ENCODE results near the gene LRRC9. TPM values are rescaled to one million over a fixed set of nuclear protein-coding genes. Genes with fewer than 3 reads are reported as not detected.

The LRRC9 gene
- total RNA-seq, 1 donor from 2014 or later = not detected

- intact Hi-C loops (cut with micrococcal nuclease) = no loop called here
Measured at GRCh38 chr14:60102389-60102788, 182.4 kb downstream of the LRRC9 start.

GRCh38 chr14:60106339-60106738 is 186.4 kb downstream of the LRRC9 start:
- intact Hi-C loops (cut with micrococcal nuclease) = no loop called here

- intact Hi-C loops (cut with micrococcal nuclease) = no loop called here
Measured at GRCh38 chr14:60107477-60107876, 187.5 kb downstream of the LRRC9 start.

GRCh38 chr14:60111732-60112131 is 191.8 kb downstream of the LRRC9 start:
- intact Hi-C loops (cut with micrococcal nuclease) = no loop called here

Other genes with a start within 250 kb of the LRRC9 start
- not detected in 2 replicates for gene RTN1, start 49.4 kb upstream of the LRRC9 start, total RNA-seq
- 43.0 and 45.6 TPM in 2 replicates for gene PCNX4, start 171.8 kb downstream of the LRRC9 start, total RNA-seq
- 51.2 and 52.2 TPM in 2 replicates for gene DHRS7, start 245.3 kb downstream of the LRRC9 start, total RNA-seq

Data from T-helper 2 cell treated with Interferon-gamma antibody and Interleukin-4, amounts not matched to agents 100 ng/mL and 5 ng/mL, for 36 hours (primary cell).